ENCODE data around the gene APOA5.
"Not testable (repeated sequence)": the region's sequence is repeated elsewhere in the genome, so short reads cannot be mapped to it uniquely, and the experiment has no call there.

The APOA5 gene

DNA sequence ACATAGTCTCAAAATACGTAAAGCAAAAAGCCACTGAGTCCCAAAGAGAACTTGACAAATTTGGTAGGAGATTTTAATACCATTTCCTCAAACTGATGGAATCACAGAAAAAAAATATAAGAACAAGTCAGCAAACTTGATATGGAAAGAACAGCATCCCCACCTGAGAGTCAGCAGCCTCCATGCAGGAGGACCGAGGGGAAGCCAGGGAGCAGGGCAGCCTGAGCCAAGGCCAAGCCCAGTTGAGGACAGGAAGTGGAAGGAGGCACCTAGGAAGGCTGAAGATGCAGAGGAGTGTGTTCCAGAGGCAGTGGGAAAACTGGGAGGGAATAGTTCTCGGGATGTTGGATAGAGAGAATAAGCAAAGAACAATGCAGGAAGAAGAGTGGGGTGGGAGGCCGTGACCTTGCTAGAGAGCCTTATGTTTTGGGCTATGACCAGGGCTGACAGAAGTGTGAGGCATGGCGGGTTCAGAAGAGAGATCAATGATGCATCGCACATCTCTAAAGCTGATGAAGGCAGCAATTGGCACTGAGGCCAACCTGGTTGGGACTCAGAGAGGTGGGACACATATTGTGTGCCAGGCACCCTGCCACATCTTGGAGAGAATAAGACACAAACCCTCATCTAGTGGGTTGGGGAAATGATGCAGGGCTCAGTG is 16.1 kb upstream of the APOA5 start:
- no peak for DNase-seq (ENCODE audit: extremely low read depth, low read depth)
- TF ChIP-seq, protein P1, sequence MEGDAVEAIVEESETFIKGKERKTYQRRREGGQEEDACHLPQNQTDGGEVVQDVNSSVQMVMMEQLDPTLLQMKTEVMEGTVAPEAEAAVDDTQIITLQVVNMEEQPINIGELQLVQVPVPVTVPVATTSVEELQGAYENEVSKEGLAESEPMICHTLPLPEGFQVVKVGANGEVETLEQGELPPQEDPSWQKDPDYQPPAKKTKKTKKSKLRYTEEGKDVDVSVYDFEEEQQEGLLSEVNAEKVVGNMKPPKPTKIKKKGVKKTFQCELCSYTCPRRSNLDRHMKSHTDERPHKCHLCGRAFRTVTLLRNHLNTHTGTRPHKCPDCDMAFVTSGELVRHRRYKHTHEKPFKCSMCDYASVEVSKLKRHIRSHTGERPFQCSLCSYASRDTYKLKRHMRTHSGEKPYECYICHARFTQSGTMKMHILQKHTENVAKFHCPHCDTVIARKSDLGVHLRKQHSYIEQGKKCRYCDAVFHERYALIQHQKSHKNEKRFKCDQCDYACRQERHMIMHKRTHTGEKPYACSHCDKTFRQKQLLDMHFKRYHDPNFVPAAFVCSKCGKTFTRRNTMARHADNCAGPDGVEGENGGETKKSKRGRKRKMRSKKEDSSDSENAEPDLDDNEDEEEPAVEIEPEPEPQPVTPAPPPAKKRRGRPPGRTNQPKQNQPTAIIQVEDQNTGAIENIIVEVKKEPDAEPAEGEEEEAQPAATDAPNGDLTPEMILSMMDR (IDR thresholded peaks at IDR 0.05; ENCODE audit: low read depth, low read length), result no peak

DNA sequence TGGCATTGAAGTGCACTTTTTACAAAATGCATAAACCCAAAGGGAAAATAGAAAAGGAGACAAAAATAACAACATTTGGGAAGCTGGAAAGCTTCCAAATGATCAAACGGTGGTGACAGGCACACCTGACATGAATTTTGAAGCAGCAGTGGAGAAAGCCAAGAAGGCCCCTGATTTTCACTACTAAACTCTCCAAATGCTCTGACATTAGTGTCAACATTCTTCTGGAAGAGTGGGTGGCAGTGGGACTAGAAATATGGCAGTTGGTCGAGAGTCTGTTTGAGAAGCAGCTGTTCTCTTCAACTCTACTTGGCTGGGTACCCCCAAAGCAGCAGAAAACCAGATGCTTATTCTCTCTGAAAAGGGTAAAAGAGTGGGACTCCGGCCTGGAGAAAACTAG is 12.3 kb upstream of the APOA5 start:
- DNase-seq (ENCODE audit: extremely low read depth, low read depth), result no peak
- TF ChIP-seq, protein P1 (IDR thresholded peaks at IDR 0.05; ENCODE audit: low read depth, low read length), result no peak

DNA sequence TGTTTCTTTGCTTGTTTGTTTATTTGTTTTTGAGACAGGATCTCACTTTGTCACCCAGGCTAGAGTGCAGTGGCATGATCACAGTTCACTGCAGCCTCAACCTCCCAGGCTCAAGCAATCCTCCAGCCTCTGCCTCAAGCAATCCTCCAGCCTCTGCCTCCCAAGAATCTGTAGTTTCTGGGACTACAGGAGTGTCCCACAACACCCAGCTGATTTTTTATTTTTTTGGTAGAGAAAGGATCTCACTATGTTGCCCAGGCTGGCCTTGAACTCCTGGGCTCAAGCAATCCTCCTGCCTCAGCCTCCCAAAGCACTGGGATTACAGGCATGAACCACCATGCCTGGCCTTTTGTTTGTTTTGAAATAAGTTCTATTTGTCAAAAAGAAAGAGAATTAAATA is 10.0 kb upstream of the APOA5 start:
- DNase-seq (ENCODE audit: extremely low read depth, low read depth), result not testable (repeated sequence)

DNA sequence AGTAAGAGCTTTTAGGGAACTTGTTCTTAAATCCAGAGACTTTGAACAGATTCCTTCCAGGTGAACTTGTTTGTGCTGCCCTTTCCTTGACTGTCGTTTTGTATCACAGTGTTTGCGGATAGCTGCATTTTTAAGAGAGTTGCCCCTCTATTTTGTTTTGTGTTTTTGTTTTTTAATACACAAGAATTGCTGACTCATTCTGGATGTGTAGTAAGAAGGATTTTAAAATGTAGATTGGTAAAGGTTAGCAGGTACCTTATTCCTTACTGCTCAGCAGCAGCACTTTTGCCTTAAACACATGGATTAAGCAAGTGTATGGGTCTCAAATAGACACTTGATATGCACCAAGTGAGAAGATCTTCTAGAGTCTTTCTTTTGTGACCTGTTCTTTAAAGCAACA is 8.9 kb upstream of the APOA5 start:
- DNase-seq (ENCODE audit: extremely low read depth, low read depth), result no peak
- TF ChIP-seq, protein P1 (IDR thresholded peaks at IDR 0.05; ENCODE audit: low read depth, low read length), result no peak

DNA sequence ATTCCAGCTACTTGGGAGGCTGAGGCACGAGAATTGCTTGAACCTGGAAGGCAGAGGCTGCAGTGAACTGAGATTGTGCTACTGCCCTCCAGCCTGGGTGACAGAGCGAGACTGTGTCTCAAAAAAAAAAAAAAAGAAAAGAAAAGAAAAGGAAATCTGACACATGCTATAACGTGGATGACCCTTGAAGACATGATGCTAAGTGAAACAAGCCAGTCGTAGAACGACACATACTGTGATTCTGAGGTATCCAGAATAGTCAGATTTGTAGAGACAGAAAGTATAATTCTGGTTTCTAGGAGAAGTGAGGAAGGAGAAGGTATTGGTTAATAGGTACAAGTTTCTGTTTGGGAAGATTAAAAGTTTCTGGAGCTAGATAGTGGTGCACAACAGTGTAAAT is 6.7 kb upstream of the APOA5 start:
- TF ChIP-seq, protein P1 (IDR thresholded peaks at IDR 0.05; ENCODE audit: low read depth, low read length), result no peak
- DNase-seq (ENCODE audit: extremely low read depth, low read depth), result no peak

DNA sequence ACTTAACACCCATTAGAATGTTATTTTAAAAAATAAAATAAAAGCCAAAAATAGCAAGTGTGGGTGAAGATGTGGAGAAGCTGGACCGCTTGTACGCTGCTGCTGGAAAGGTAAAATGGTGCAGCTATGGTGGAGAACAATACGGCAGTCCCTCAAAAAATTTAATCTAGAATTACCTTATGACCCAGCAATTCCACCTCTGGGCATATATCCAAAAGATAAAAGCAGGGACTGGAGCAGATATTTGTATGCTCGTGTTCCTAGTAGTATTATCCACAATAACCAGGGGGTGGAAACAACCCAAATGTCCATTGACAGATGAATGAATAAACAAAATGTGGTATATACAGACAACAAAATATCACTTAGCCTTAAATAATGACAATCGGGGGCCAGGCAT is 6.1 kb upstream of the APOA5 start:
- TF ChIP-seq, protein P1 (IDR thresholded peaks at IDR 0.05; ENCODE audit: low read depth, low read length), result no peak

DNA sequence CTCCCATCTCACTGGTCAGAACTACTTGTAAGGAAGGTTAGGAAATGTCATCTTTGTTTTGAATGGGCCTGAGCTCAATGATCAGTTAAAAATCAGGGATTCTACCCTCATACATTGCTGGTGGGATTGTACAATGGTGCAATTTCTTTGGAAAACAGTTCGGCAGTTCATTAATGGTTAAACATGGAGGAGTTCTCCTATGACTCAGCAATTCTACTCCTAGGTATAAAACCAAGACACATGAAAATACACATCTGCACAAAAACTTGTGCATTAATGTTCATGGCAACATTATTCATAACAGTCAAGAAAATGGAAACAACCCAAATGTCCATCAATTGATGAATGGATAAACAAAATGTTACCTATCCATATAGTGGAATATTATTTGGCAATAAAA is 4.9 kb upstream of the APOA5 start:
- TF ChIP-seq, protein P1 (IDR thresholded peaks at IDR 0.05; ENCODE audit: low read depth, low read length), result no peak
- DNase-seq (ENCODE audit: extremely low read depth, low read depth), result no peak

More for the DNA sequence above, 6.1 kb upstream of the APOA5 start:
- no peak for DNase-seq (ENCODE audit: extremely low read depth, low read depth)

DNA sequence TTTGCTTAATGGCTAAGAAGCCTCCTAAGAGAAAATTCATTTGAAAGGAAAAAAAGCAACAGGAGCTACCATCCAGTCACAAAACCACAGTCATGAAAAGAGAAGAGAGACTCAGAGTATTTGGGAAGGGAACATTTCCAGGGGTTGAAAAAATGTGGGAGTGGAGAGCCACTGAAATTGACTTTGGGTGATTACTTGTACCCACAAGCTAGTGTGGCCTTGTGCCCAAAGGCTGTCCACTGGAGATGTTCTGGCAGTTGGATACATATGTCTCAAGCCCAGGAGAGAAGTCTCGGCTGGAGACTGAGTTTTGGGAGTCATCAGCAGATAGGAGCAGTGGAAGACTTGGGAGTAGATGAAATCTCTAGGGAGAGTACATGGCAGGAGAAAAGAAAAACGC is 3.2 kb upstream of the APOA5 start:
- TF ChIP-seq, protein P1 (IDR thresholded peaks at IDR 0.05; ENCODE audit: low read depth, low read length), result no peak
- DNase-seq (ENCODE audit: extremely low read depth, low read depth), result no peak

Data from AG09319 (cell line).